OCI-LY7 (cell line): ENCODE data around the gene ZNF777.

Experiments
- EZH2phosphoT487 ChIP-seq: fragments of 200-600 bp; sonication (generic); IDR thresholded peaks from 2 replicates; pipeline ENCODE4 v1.6.1; 2018; ENCODE audit warnings: low read depth, borderline replicate concordance, mild to moderate bottlenecking, mixed run types, antibody characterized with exemption, low read length, moderate library complexity, mixed read lengths
- TF ChIP-seq, protein P1 (sequence below): fragments of 200-600 bp; sonication (generic); conservative IDR thresholded peaks from 2 replicates; pipeline ENCODE4 v1.5.1; 2014; ENCODE audit warnings: mild to moderate bottlenecking, antibody characterized with exemption, low read length, moderate library complexity, mixed read lengths

DNA sequence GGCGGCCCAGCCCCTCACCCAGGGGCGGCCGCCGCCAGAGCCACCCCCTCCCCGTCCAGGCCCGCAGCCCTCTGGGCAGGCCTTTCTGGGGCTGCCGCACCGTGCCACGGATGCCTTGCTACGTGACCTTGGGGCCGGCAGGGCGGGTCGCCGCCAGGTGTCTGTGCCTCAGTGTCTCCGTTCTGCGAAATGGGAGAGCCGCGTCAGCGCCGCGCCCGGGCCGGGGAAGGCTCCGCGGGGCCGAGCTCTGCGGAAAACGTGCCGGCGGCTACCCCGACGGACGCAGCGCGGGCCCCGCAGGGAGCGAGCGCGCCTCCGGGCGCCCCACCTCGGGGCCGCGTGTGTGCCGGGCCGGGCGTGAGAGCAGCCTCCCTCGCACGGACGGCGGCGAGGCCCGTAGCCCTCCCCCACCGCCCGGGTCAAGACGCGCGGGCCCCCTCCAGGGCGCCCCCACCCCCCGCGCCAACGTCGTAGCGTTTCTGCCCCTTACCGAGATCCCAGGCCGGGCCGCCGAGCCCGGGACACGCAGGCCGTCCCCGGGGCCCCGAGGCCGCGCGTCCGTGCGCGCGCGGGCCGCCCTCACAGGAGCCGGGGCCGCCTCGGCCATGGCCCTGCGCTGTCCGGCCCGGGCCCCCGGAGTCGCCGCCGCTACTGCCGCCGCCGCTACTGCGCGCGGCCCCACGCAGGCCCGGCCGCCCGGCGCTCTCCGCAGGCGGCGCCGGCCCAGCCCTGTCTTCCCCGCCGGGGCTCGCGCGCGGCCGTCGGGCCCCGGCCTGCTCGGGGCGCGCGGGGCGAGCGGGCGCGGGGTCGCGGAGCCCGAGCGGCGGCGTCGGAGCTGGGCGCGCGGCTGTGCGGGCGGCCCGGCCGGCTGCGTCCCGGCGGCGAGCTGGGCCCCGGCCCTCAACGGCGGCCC is 1.1 kb downstream of the ZNF777 start:
- TF ChIP-seq, protein P1, sequence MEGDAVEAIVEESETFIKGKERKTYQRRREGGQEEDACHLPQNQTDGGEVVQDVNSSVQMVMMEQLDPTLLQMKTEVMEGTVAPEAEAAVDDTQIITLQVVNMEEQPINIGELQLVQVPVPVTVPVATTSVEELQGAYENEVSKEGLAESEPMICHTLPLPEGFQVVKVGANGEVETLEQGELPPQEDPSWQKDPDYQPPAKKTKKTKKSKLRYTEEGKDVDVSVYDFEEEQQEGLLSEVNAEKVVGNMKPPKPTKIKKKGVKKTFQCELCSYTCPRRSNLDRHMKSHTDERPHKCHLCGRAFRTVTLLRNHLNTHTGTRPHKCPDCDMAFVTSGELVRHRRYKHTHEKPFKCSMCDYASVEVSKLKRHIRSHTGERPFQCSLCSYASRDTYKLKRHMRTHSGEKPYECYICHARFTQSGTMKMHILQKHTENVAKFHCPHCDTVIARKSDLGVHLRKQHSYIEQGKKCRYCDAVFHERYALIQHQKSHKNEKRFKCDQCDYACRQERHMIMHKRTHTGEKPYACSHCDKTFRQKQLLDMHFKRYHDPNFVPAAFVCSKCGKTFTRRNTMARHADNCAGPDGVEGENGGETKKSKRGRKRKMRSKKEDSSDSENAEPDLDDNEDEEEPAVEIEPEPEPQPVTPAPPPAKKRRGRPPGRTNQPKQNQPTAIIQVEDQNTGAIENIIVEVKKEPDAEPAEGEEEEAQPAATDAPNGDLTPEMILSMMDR = no peak
- no peak for TF ChIP-seq EZH2phosphoT487
